ENCODE results near the gene CDH8. TPM values are rescaled to one million over a fixed set of nuclear protein-coding genes. Genes with fewer than 3 reads are reported as not detected.

CDH8 gene
- total and polyA plus RNA-seq, 12 donors = 0.03 to 9.2 (median 0.40) TPM; not detected in 8

DNA sequence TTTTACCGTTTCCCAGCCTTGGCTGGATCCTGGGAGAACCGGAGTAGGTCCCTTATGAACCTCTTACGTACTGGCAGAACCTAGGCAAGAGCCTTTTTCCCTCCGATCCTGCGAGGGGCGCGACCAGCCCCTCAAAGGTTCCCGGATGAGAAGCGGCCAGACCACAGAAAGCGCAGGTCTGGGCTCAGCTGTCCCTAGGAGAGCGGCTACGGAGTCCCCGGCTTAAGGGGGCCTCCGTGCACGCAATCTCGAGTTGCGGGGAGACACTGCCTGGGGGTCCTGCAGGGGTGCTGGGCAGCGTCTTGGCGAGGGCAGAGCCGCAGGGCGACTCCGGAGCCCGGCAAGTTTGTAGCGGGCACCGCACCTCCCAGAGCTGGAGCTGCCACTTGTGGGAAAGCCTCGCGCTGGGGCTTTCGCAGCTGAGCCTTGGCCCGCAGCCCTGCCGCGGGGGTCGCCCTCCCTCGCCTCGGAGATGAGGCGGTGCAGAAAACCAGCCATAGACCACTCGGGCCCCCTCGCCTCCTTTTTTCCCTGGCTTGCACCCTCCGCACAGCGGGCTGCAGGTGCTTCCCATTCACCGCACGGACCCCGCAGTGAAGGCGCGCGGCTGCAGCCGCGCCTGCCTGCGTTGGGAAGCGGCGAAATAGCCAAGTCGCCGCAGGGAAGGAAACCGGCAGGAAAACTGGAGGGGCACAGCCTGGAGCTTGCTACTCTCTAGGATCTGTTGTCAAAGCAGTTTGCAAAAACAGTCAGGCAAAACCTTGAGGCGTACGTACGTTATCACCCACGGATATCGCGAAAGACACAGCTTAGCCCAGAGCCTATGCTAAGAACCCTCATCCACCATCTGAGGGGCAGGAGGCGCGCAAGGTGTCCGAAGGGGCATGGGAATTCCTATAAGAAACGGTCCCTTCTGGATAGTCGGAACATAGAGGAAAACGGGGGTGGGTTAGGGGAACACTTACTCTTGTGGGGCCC lies 834 bp downstream of the CDH8 start:
- DNase-seq = no peak
- 0 to 6% (median 1%) methylated on average over 20 to 65 of the region's 65 CpGs for WGBS, 4 donors
- Histone ChIP-seq H3K27ac (no peak overlapping the region), H3K9me3 (replicated peaks in 1 of 3) (no peaks in the 10 kb centered on the region), H3K27me3 (peaks cover 27% of the 10 kb centered on the region), H3K4me1 (replicated peaks in 1 of 2) (no peaks in the 10 kb centered on the region), H3K36me3 (replicated peaks in 1 of 2) (no peaks in the 10 kb centered on the region), H3K4me3 (no peak overlapping the region)
- no peak for TF ChIP-seq POLR2A (IDR thresholded peaks at IDR 0.05)
- TF ChIP-seq, protein P1, sequence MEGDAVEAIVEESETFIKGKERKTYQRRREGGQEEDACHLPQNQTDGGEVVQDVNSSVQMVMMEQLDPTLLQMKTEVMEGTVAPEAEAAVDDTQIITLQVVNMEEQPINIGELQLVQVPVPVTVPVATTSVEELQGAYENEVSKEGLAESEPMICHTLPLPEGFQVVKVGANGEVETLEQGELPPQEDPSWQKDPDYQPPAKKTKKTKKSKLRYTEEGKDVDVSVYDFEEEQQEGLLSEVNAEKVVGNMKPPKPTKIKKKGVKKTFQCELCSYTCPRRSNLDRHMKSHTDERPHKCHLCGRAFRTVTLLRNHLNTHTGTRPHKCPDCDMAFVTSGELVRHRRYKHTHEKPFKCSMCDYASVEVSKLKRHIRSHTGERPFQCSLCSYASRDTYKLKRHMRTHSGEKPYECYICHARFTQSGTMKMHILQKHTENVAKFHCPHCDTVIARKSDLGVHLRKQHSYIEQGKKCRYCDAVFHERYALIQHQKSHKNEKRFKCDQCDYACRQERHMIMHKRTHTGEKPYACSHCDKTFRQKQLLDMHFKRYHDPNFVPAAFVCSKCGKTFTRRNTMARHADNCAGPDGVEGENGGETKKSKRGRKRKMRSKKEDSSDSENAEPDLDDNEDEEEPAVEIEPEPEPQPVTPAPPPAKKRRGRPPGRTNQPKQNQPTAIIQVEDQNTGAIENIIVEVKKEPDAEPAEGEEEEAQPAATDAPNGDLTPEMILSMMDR (IDR thresholded peaks at IDR 0.05) = no peak
- intact Hi-C loops (cut with DNase I) = no loop called here

DNA sequence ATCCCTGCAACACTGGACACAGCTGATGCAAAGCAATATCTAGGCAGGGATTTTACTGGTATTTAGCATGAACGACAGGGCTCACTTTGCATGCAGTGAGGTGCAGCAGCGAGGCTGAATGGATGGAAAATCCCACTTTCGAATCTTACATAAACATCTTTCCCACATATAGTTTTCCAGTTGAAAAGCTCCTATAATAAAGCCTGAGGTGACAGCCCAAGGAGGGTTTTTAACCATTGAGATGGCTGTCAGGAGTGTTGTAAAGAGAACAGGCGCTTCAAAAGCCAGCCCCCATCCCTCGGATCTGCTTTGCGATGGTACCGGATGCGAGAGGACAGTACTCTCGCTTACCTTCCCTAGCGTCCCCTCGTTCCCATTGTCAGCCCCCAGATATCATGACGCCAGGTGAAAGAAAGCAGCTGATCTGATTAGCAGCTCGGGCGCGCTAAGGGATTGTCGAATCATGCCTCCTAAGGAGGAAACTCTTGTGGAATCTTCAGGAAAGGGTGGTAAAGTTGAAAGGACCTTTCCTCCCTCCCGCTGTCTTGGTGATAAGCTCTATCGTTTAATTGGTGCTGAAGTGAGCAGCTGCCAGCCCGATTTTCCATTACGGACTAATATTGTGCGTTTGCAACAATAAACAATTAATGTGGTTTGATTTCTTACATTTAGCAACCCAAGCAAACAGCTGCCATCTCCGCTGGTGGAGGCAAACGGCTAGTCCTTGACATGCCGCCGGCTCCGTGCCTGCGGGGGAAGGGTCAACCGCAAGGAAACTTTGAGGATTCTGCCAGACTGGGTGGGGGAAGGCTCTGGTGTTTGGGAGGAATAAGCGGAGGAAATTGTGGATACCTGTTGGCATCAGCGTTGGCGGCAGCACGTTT lies 1.8 kb downstream of the CDH8 start:
- peaks cover 27% of the 10 kb centered on the region for H3K27me3 ChIP-seq
- H3K4me3 ChIP-seq = no peak overlapping the region

DNA sequence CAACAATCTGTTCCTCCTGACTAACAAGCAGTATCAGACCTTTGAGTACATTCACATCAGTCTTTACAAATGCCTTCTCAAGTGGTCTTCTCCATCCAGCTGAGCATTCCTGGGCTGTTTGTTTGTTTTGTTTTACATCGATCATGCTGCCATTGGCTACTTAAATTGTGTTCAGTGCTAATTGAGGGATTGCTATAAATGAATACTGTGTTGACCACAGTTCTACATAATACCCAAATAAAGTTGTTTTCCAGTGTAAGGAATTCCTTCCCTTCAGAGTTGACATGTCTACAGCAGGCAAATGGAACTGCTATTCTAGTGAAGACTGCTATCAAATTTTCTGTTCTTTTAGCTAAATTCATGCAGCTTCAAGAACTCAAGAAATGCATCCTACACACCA lies 3.2 kb downstream of the CDH8 start:
- Histone ChIP-seq H3K4me3 (no peak overlapping the region), H3K9me3 (replicated peaks in 1 of 3) (no peaks in the 10 kb centered on the region), H3K36me3 (replicated peaks in 1 of 2) (no peaks in the 10 kb centered on the region), H3K4me1 (replicated peaks in 1 of 2) (no peaks in the 10 kb centered on the region), H3K27ac (no peak overlapping the region), H3K27me3 (peaks cover 21% of the 10 kb centered on the region)
- 65 to 83% (median 73%) methylated on average over 1 of the region's 1 CpG for WGBS, 4 donors
- DNase-seq = no peak
- TF ChIP-seq POLR2A (IDR thresholded peaks at IDR 0.05) = no peak
- TF ChIP-seq, protein P1 (IDR thresholded peaks at IDR 0.05) = no peak
- intact Hi-C loops (cut with DNase I) = no loop called here

More for the DNA sequence above, 1.8 kb downstream of the CDH8 start:
- TF ChIP-seq, protein P1 (IDR thresholded peaks at IDR 0.05) = no peak
- TF ChIP-seq POLR2A (IDR thresholded peaks at IDR 0.05) = no peak
- Histone ChIP-seq H3K9me3 (replicated peaks in 1 of 3) (no peaks in the 10 kb centered on the region), H3K4me1 (replicated peaks in 1 of 2) (no peaks in the 10 kb centered on the region), H3K27ac (no peak overlapping the region), H3K36me3 (replicated peaks in 1 of 2) (no peaks in the 10 kb centered on the region)
- 2 to 4% (median 3%) methylated on average over 32 of the region's 32 CpGs for WGBS, 4 donors
- DNase-seq = no peak
- intact Hi-C loops (cut with DNase I) = no loop called here

DNA sequence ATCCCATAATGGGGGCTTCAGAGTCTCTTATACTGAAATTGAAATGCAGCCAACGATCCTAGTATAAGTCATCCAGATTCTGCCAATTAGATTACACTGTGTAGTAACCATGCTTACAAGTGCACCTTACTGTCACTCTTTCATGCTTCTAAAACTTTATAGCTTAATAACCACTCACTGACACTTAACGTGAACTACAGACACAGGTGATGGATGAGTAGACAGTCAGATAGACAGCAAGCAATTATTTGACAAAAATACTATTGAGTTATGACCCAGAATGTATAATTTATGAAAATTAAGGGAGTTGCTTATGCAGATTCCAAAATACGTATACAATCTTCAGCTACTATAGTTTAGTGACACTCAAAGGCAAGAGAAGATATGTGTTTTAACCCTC lies 6.3 kb downstream of the CDH8 start:
- Histone ChIP-seq H3K36me3 (replicated peaks in 1 of 2) (no peaks in the 10 kb centered on the region), H3K9me3 (replicated peaks in 1 of 3) (no peaks in the 10 kb centered on the region), H3K27me3 (peaks cover 9% of the 10 kb centered on the region), H3K4me3 (no peak overlapping the region), H3K4me1 (replicated peaks in 1 of 2) (no peaks in the 10 kb centered on the region), H3K27ac (no peak overlapping the region)
- 63 to 76% (median 71%) methylated on average over 3 of the region's 3 CpGs for WGBS, 4 donors
- intact Hi-C loops (cut with DNase I) = no loop called here
- DNase-seq = no peak
- TF ChIP-seq, protein P1 (IDR thresholded peaks at IDR 0.05) = no peak
- no peak for TF ChIP-seq POLR2A (IDR thresholded peaks at IDR 0.05)
